HG02642 (cell line): ENCODE measurements around the gene COX19.
"Not testable (repeated sequence)": the region's sequence is repeated elsewhere in the genome, so short reads cannot be mapped to it uniquely, and the experiment has no call there.

Experiments used
- ATAC-seq: cut with Tn5 transposase; IDR thresholded peaks from one replicate; pipeline ENCODE4 v1.9.1; 2021; ENCODE audit warnings: mild to moderate bottlenecking; ENCODE audit not compliant: unreplicated experiment, poor library complexity

COX19 gene

DNA sequence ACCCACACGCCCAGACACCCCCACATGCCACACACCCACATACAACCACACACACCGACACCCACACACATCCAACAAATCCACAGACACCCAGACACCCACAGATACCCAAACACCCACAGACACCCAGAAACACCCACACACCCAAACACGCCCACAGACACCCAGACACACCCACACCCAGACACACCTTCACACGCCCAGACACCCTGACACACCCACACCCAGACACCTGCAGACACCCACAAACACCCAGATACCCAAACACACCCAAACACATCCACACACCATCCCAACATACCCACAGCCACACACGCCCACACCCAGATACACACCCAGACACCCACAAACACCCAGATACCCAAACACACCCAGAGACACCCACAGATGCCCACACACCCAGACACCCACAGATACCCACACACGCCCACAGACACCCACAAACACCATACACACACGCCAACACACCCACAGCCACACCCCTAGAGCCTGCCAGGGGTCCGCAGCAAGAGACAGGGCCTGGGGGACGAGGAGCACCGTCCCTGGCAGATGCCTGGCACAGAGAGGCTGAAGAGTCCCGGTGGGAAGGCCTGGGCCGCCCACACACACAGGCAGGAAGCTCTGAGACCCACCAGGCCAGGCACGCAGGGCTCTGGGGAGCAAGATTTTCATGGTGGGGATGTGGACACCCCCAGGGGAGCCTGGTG lies 36.1 kb upstream of the COX19 start:
- no peak for ATAC-seq

DNA sequence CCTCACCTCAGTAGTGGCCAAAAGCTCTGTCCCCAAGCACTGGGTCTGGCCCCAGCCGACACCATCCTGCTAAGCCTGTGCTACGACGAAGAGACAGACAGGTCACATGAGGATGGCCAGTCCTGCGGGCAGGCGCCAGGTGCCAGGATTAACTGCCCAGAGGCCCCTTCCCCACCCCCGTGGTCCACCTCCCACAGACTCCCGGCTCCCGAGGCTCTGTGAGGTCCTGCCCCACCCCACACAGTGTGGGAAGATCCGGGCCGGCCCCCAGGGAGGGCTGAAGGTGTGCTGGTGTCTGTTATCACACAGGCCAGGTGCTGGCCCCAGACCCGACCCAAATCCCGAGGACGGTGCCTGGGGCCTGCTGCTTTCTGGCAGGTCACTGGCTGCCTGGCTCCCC lies 34.9 kb upstream of the COX19 start:
- no peak for ATAC-seq

DNA sequence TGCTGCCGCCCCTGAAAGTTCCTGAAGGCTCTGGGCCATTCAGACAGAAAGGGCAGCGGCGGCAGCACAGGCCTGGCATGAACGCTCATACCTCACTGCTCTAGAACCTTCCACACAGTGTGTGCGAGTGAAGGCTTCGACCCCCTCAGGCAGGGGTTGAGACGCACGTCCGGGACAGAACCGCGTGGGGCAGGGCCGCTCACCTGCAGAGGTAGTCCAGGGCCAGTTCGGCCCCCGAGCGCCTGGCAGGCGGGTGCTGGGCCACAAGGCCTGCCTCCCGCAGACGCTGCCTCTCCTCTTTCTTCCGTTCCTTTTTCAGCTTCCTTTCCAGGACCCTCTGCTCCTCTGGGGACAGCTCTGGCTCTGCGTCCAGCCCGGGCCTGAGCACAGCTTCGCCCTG lies 34.4 kb upstream of the COX19 start:
- ATAC-seq: no peak

DNA sequence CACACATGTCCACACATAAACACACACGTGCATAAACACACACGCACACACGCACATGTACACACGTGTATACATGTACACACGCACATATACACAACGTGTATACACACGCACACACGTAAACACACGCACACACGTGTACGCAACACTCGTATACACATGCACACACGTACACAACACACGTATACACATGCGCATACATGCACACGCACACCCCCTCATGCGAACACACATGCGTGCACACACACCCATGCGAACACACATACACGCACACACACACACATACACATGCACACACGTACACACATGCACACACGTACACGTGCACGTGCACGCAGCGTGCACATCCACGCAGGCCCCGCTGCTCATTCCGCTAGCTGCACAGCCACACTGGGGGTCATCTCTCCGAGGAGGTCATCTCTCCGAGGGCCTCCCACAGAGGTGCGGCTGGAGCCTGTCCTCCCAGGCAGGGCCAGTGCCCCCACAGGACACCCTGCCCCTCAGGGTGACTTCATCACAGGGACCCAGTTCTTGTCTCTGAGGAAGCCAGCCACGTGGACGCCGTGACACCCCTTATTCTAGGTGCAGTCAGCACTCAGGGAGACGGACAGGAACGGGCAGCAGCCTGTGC lies 33.5 kb upstream of the COX19 start:
- ATAC-seq: no peak

DNA sequence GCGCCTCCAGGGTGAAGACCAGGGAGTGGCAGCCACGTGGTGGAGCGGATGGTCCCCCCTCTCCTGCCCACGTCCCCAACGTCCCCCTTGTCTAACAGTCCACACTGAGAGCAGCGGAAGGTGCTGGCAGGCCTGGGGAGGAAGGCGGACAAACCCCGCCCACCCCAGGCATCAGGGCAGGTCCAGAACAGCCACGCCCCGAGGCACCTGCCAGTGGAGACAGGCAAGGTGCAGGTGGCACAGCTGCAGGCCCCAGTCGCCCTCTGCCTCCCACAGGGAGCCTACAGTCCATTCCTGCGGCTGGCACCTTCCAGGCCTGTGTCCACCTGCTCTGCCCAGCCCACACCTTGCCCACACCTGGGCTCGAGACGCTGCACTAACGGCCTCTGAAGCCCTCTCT lies 32.6 kb upstream of the COX19 start:
- no peak for ATAC-seq

DNA sequence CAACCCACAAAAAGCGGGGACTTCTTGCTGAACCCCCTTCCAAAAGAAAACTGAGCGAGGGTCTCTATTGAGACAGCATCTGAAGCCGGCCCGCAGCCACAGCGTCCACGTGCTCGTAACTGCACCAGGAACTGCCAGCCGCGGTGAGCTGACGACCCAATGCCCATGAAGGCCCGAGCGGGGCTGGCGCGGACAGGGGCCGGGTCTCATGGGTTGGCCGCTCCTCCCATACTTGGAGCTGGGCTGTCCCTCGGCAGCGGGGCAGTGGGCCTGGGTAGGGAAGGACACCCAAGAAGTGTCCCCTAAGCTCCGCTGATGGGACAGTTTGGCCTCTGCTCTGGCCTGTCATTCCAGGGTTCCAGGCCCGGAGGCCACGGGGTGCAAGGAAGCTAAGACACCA lies 30.0 kb upstream of the COX19 start:
- ATAC-seq: no peak

DNA sequence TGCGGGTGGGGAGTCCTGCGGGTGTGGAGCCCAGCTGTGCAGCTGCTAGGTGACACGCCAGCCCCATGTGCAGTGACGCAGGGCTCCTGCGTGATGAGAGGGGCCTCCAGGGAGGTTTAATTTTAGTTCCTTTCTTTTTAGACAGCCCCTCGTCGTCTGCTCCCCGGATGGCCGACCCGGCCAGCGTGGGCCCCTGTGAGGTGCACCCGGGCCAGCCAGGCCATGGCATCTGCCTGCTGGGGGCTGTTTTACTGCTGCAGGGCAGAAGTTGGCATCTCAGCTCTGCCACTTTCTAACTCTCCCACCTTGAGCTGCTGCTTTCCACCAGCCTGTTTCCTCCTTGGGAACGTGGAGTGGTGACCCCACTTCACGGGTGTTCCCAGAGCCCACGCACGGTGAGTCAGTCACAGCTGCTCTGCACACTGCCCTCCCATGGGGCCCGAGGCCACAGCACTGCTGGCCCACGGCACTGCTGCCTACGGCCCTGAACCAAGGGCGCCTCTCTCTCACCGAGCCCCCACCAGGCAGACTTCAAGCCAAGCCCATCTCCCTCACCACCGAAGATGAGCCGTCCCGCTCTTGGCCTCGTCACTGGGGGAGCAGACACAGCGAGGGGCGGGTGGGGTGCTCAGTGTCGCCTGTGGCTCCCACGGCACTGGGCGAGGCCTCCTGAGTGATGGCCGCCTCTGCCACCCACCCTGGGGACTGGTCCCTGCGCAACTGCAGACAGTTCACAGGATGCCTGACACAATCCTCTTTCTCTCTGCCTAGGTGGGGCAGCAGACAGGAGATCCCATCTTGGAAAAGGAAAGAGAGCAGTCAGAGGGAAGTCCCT lies 28.9 kb upstream of the COX19 start:
- ATAC-seq: no peak

DNA sequence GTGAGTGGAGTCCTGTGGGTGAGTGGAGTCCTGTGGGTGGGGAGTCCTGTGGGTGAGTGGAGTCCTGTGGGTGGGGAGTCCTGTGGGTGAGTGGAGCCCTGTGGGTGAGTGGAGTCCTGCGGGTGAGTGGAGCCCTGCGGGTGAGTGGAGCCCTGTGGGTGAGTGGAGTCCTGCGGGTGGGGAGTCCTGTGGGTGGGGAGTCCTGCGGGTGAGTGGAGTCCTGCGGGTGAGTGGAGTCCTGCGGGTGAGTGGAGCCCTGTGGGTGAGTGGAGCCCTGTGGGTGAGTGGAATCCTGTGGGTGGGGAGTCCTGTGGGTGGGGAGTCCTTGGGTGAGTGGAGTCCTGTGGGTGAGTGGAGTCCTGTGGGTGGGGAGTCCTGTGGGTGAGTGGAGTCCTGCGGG lies 27.1 kb upstream of the COX19 start:
- not testable (repeated sequence) for ATAC-seq

DNA sequence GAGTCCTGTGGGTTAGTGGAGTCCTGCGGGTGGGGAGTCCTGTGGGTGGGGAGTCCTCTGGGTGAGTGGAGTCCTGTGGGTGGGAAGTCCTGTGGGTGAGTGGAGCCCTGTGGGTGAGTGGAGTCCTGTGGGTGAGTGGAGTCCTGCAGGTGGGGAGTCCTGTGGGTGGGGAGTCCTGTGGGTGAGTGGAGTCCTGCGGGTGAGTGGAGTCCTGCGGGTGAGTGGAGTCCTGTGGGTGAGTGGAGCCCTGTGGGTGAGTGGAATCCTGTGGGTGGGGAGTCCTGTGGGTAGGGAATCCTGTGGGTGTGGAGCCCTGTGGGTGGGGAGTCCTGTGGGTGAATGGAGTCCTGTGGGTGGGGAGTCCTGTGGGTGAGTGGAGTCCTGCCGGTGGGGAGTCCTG lies 26.7 kb upstream of the COX19 start:
- not testable (repeated sequence) for ATAC-seq

DNA sequence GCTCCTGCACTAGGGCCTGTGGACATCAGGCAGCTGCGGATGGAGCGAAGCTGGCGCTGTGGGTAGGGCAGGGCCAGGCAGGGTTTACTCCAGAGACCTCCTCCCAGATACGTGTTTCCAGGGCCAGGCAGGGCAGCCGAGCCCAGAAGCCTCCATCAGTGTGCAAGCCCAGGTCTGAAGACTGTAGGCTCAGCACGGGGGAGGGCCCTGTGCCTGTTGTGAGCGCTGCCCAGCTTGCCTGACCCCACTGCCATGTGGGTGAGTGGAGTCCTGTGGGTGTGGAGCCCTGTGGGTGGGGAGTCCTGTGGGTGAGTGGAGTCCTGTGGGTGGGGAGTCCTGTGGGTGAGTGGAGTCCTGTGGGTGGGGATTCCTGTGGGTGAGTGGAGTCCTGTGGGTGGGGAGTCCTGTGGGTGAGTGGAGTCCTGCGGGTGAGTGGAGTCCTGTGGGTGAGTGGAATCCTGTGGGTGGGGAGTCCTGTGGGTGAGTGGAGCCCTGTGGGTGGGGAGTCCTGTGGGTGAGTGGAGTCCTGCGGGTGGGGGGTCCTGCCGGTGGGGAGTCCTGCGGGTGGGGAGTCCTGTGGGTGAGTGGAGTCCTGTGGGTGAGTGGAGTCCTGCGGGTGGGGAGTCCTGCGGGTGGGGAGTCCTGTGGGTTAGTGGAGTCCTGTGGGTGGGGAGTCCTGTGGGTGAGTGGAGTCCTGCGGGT lies 25.9 kb upstream of the COX19 start:
- not testable (repeated sequence) for ATAC-seq

DNA sequence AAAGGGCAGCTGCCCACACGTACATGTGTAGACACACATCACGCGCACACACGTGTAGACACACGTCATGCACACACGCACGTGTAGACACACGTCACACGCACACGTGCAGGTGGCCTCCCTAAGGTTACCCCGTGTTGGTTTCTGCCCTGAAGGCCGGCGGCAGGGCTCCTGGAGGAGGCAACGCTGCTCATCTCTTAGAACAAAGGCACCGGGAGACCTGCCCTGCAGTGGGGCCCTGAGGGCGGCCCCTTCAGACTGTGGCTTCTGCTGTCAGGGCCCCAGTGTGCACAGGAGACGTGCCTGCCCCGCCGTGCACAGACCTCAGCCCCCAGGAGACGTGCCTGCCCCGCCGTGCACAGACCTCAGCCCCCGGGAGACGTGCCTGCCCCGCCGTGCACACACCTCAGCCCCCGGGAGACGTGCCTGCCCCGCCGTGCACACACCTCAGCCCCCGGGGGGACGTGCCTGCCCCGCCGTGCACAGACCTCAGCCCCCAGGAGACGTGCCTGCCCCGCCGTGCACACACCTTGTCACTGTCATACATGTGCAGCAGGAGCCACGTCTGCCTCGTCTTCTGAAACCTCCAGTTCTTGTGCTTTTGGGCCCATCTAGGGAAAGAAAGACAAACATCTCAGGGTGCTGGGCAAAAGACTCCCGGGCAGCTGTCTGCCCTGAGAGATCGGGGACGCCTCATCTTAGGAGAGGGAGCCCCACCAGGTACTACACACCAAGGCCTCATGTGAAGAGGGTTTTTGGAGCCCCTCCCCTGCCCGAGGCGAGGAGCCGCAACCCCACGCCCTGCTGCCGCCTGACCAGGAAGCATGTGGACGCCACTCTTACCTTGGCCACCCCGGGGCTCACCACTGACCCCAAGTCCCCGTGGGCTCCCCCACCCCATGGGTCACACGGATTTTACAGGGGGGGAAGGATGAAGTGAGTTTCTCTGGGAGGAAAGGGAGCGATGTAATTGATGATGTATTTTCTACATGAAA lies 24.9 kb upstream of the COX19 start:
- no peak for ATAC-seq

DNA sequence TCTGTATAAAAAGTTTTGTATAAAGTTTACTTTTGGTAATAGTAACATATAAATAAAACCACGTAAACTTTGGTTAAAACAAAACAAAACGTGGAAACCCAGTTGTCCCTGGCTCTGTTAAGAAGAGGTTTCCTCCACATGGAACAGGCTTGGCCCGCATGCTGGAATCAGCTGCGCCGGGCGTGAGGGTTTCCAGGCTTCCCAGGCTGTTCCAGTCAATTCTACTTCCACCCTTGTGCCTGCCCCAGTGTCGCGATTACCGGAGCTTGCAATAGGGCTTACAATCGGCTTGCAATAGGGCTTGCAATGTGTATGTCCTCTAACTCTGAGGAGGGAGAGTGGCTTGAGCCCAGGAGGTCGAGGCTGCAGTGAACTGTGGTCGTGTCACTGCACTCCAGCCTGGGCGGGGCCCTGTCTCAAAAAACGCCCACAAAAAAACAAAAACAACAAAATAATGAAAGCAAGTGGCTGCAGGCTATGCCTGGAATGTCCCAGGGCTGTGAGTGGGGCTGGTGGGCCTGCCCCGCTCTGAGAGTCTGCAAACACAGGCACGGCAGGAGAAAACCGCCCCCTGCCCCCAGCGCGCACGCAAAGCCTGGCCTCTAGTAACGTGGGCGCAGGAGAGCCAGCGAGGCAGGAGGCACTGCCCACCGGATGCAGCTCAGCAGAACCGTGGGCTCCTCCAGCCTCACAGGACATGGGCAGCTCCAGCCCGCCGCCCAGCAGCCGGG lies 24.0 kb upstream of the COX19 start:
- no peak for ATAC-seq

DNA sequence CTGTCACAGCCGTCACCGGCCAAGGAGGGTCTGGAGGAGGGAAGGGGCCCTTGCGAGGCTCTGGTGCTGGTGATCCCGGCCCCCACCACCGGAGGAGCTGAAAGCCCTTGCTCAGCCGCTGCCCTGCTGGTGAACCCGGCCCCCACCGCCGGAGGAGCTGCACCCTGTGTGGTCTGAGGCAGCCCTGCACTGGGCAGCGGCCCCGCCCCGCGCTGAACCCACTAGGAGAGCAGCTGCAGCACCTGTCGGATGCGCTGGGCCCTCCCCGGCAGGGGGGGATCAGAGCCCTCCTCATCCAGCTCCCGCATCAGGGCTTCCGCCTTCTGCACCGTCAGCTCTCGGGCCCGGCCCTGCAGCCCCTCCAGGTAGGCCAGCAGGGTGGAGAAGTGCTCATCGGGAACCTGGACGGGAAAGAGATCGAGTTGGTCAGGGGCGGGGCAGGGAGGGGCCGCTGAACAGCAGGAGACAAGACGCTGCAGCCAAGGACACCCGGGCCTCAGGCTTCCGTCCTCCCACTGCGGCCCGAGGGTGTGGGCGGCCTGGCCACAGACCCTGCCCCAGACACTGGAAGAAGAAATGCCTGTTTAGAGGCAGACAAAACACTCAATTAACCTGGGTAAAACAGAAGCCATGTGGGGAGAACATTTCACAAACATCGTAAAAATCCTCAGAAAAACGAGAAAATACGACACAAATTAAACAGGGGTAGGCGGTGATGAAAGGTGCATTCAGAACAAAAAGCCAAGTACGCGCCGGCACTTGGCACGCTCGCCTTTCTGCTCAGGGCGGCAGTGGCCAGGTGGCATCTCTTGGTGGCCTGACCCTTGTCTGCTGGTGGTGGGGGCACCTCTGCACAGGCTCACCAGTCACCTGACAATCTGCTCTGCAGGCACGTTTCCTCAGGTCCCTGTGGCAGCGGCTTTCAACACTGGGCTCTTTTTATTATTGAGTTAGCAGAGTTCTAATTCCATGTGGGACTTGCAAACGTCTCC lies 22.4 kb upstream of the COX19 start:
- no peak for ATAC-seq

DNA sequence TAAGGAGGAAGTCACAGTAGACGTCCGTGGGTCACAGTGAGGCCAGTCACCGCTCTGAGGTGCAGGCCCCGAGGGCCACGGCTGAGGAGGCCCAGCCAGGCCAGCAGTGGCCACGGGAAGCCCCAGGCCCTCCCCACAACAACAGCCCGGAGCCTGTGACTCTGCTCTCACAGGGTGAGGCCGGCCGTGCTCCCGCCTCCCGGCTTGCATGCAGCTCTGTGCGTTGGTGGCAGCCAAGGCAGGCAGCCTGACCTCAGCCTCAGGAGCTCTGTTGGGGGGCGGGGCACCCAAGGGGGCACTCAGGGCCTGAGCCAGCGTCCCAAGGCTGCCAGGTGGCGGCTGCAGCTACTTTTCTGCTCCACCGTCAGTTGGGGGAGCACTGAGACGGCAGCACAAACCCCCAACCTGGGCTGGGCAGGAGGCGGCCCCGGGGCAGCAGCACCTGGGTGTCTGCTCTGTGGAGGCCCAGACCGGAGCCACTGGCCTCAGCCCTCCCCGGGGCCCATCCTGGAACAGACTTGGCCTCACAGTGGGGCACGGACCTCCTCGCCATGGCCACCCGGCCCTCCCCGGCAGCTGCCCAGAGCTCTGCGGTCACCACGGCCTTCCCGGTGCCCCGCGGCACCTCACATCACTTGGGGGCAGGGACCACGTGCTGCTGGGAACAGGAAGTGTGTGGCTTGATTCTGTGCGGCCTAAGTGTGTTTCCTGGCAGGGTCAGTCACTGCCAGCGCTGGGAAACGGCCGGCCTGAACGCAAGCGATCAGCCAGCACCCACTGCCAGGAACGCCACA lies 20.9 kb upstream of the COX19 start:
- ATAC-seq: no peak

DNA sequence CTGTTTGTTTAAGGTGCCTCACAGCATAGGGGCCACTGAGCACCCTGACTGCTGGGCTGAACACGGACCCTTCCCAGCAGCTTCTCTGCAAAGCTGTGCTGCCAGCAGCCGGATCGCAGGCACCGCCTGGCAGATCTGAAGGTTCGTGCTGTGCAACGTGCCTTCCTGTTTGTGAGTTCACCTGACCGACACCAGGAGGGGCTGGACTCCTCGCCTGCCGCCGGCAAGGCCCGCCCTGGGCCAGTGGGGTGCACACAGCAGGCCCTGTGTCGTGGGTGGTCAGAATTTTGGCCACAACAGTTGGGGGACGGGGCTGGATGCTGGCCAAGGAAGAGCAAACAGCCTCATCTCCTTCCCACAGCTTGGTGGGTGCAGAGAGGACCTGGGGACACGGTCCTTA lies 20.2 kb upstream of the COX19 start:
- no peak for ATAC-seq

DNA sequence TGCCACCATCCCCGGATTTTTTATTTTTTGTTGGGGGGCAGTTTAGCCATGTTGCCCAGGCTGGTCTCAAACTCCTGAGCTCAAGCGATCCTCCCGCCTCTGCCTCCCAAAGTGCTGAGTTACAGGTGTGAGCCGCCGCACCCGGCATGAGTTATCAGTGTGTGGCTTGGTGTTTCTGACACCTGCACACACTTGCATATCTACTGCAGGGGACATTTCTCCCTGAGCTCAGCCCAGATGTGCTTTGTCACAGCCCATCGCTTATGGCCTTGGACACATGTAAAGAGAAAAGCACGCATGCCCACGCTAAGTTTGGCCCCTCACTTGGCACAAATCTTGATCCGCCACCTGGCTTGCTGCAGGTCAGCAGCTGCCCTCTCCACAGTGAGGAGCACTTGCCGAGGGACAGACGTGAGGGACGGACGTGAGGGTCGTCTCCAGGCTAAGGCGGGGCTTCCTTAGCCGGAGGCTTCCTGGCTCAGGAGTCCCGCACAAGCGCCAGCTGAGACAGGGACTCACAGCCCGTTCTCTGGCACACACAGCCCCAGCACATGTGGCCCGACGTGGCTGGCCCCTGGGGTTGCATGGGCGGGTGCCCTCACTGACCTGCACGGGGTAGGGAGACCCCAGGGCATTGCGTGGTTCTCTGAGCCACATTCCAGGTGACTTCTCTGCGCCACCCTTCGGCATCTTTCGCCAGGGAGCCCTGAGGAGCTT lies 19.4 kb upstream of the COX19 start:
- no peak for ATAC-seq
